ENCODE measurements around the gene PROC. TPM values are rescaled to one million over a fixed set of nuclear protein-coding genes. Genes with fewer than 3 reads are reported as not detected.

The PROC gene
- total and polyA plus RNA-seq, 2 of the 8 experiments (the other 6 are each of a cell fraction or from before 2014, with no cell fraction given), result 1.5 to 1.6 TPM

GRCh38 chr2:127415593-127416505, 2.4 kb upstream of the PROC start (continued):
- TF ChIP-seq RAD21 (IDR thresholded peaks at IDR 0.05 in 1 of 2, conservative IDR thresholded peaks at IDR 0.05 in 1 of 2; ENCODE audit: low read depth in 2 of 2, low read length in 2 of 2) (peak; percentile 72 to 76), E2F6 (IDR thresholded peaks at IDR 0.05) (peak; percentile 93), MAX (IDR thresholded peaks at IDR 0.05) (peak; percentile 93), PHF8 (conservative IDR thresholded peaks at IDR 0.05; ENCODE audit: low read depth, low read length) (peak; percentile 26; the same call in 1 of the 2 replicates), CREB1 (IDR thresholded peaks at IDR 0.05) (peak; percentile 86), CTCF (IDR thresholded peaks at IDR 0.05; ENCODE audit: control extremely low read depth in 1 of 3, insufficient read depth in 1 of 3, low read depth in 1 of 3, low read length in 3 of 3) (peak in 2 of 3 experiments; percentile 80 to 87; a peak in 3 of 4 replicates), TAF1 (IDR thresholded peaks at IDR 0.05; ENCODE audit: low read depth, low read length) (no peak), POLR2AphosphoS5 (IDR thresholded peaks at IDR 0.05; ENCODE audit: low read depth, low read length) (no peak), JUN (IDR thresholded peaks at IDR 0.05; ENCODE audit: low read depth, low read length) (no peak), KDM4A (IDR thresholded peaks at IDR 0.05; ENCODE audit: low read depth, low read length, severe bottlenecking) (peak; percentile 69), TBP (IDR thresholded peaks at IDR 0.05; ENCODE audit: low read depth, low read length) (peak; percentile 57; the same call in 1 of the 2 replicates), ASH2L (IDR thresholded peaks at IDR 0.05; ENCODE audit: low read length) (peak; percentile 65)
